GM23338 (cell line): ENCODE results near the gene CNST. TPM values are rescaled to one million over a fixed set of nuclear protein-coding genes. Genes with fewer than 3 reads are reported as not detected.

Source experiments
- ATAC-seq: fragments of 200-7000 bp; cut with Tn5 transposase; 3 replicates; pipeline ENCODE4 v1.9.1; 2020
- DNase-seq: peaks from one replicate; pipeline ENCODE4 v3.0.0-alpha.2; 2015; ENCODE audit warnings: low spot score
- H2AFZ ChIP-seq: fragments of 200-600 bp; sonication (generic); 2 replicates; pipeline ENCODE4 v1.8.0; 2016; ENCODE audit warnings: antibody characterized with exemption, mild to moderate bottlenecking, moderate library complexity
- H3F3A ChIP-seq: fragments of 200-600 bp; sonication (generic); replicated peaks from 2 replicates; pipeline ENCODE4 v1.8.0; 2017; ENCODE audit warnings: antibody characterized with exemption, mixed run types, low read depth
- H3K27ac ChIP-seq: fragments of 200-600 bp; sonication (generic); 2 replicates; pipeline ENCODE4 v1.6.1; 2016; ENCODE audit warnings: low read depth
- H3K27me3 ChIP-seq: fragments of 200-600 bp; sonication (generic); 2 replicates; pipeline ENCODE4 v1.8.0; 2016; ENCODE audit warnings: mild to moderate bottlenecking, mixed run types, moderate library complexity; ENCODE audit not compliant: insufficient read depth
- H3K36me3 ChIP-seq: fragments of 200-600 bp; sonication (generic); 2 replicates; pipeline ENCODE4 v1.8.0; 2016; ENCODE audit warnings: mild to moderate bottlenecking; ENCODE audit not compliant: insufficient read depth
- H3K4me1 ChIP-seq: fragments of 200-600 bp; sonication (generic); 2 replicates; pipeline ENCODE4 v1.8.0; 2016; ENCODE audit warnings: mild to moderate bottlenecking, moderate library complexity; ENCODE audit not compliant: insufficient read depth
- H3K4me2 ChIP-seq: fragments of 200-600 bp; sonication (generic); 2 replicates; pipeline ENCODE4 v1.7.1; 2017; ENCODE audit warnings: mixed run types
- H3K4me3 ChIP-seq: fragments of 200-600 bp; sonication (generic); 2 replicates; pipeline ENCODE4 v1.6.1; 2016; ENCODE audit warnings: mixed run types
- H3K79me2 ChIP-seq: fragments of 200-600 bp; sonication (generic); replicated peaks from 2 replicates; pipeline ENCODE4 v1.8.0; 2017; ENCODE audit warnings: mild to moderate bottlenecking; ENCODE audit not compliant: insufficient read depth
- H3K9me2 ChIP-seq: fragments of 200-600 bp; sonication (generic); 2 replicates; pipeline ENCODE4 v1.8.0; 2017; ENCODE audit not compliant: insufficient read depth
- H4K20me1 ChIP-seq: fragments of 200-600 bp; sonication (generic); replicated peaks from 2 replicates; pipeline ENCODE4 v1.8.0; 2017; ENCODE audit warnings: mild to moderate bottlenecking; ENCODE audit not compliant: insufficient read depth
- H3K27ac Mint-ChIP-seq: 2 replicates; pipeline ENCODE4 v1.8.0; 2020; ENCODE audit warnings: inconsistent platforms, mild to moderate bottlenecking, moderate library complexity, mixed read lengths
- H3K27me3 Mint-ChIP-seq: 3 replicates; pipeline ENCODE4 v1.8.0; 2022; ENCODE audit warnings: low read depth, mild to moderate bottlenecking, moderate library complexity, mixed read lengths, inconsistent platforms; ENCODE audit not compliant: insufficient read depth, poor library complexity
- H3K36me3 Mint-ChIP-seq: 3 replicates; pipeline ENCODE4 v1.8.0; 2021; ENCODE audit warnings: low read depth, mild to moderate bottlenecking, inconsistent platforms, moderate library complexity, mixed read lengths
- H3K4me1 Mint-ChIP-seq: 3 replicates; pipeline ENCODE4 v1.8.0; 2020; ENCODE audit warnings: mild to moderate bottlenecking, inconsistent platforms, mixed read lengths
- H3K4me3 Mint-ChIP-seq: 3 replicates; pipeline ENCODE4 v1.8.0; 2021; ENCODE audit warnings: moderate library complexity, mild to moderate bottlenecking, inconsistent platforms, mixed read lengths
- H3K9me3 Mint-ChIP-seq: 3 replicates; pipeline ENCODE4 v1.8.0; 2020; ENCODE audit warnings: moderate library complexity, mild to moderate bottlenecking, inconsistent platforms, mixed read lengths
- CREB1 ChIP-seq: fragments of 250-450 bp; sonication (Bioruptor Pico); IDR thresholded peaks from 2 replicates; pipeline ENCODE4 v1.5.0; 2020; ENCODE audit warnings: low read depth, mild to moderate bottlenecking, moderate library complexity
- EZH2 ChIP-seq: fragments of 200-600 bp; sonication (generic); IDR thresholded peaks from one replicate; pipeline ENCODE4 v1.8.0; 2017; ENCODE audit warnings: antibody characterized with exemption, mild to moderate bottlenecking, low read depth; ENCODE audit not compliant: unreplicated experiment
- EZH2phosphoT487 ChIP-seq: fragments of 200-600 bp; sonication (generic); IDR thresholded peaks from one replicate; pipeline ENCODE4 v1.8.1; 2018; ENCODE audit warnings: antibody characterized with exemption; ENCODE audit not compliant: unreplicated experiment
- JUNB ChIP-seq: IDR thresholded peaks from one replicate; pipeline ENCODE4 v1.6.1; 2016; ENCODE audit warnings: antibody characterized with exemption; ENCODE audit not compliant: unreplicated experiment
- NANOG ChIP-seq: IDR thresholded peaks from 2 replicates; pipeline ENCODE4 v1.6.1; 2016; ENCODE audit warnings: antibody characterized with exemption, borderline replicate concordance
- POLR2AphosphoS5 ChIP-seq: IDR thresholded peaks from 2 replicates; pipeline ENCODE4 v1.6.1; 2016; ENCODE audit warnings: antibody characterized with exemption, low read depth
- STAT1 ChIP-seq: IDR thresholded peaks from one replicate; pipeline ENCODE4 v1.6.1; 2016; ENCODE audit warnings: antibody characterized with exemption; ENCODE audit not compliant: unreplicated experiment
- ZNF114 ChIP-seq: fragments of 250-450 bp; sonication (Bioruptor Pico); IDR thresholded peaks from 2 replicates; pipeline ENCODE4 v1.5.0; 2020; ENCODE audit warnings: mild to moderate bottlenecking, moderate library complexity
- ZNF331 ChIP-seq: fragments of 250-450 bp; sonication (Bioruptor Pico); IDR thresholded peaks from 2 replicates; pipeline ENCODE4 v1.5.0; 2020; ENCODE audit warnings: low read depth, mild to moderate bottlenecking, moderate library complexity
- polyA plus RNA-seq: library from polyadenylated mRNA; unstranded; fragments of >200 nt; fragmentation: Nextera tagmentation; extraction: Ambion mirVana; gene quantifications from 2 replicates; pipeline ENCODE4 v1.2.1, GENCODE V29; 2016
- total RNA-seq: library from RNA; depleted of rRNA; stranded (reverse); fragments of >200 nt; shearing (Covaris generic); gene quantifications from 2 replicates; pipeline ENCODE4 v1.2.3, GENCODE V29; 2014
- TF ChIP-seq, protein P1 (sequence below), 2 experiments: fragments of 200-600 bp in 1 of 2; sonication (generic) in 1 of 2; conservative IDR thresholded peaks; 2 replicates each; pipeline versions ENCODE4 v1.5.1 to v1.6.1; 2016 to 2017; ENCODE audit warnings: antibody characterized with exemption in 2 of 2, low read depth in 2 of 2, mild to moderate bottlenecking in 2 of 2, moderate library complexity in 1 of 2
- TF ChIP-seq, protein P2 (sequence below): IDR thresholded peaks from one replicate; pipeline ENCODE4 v1.6.1; 2018; ENCODE audit warnings: antibody characterized with exemption; ENCODE audit not compliant: unreplicated experiment
- TF ChIP-seq, protein P3 (sequence below): IDR thresholded peaks from 2 replicates; pipeline ENCODE4 v1.6.1; 2016; ENCODE audit warnings: antibody characterized with exemption

CNST gene
- total and polyA plus RNA-seq, 2 experiments from 2014 or later = 8.1 to 17.6 TPM

DNA sequence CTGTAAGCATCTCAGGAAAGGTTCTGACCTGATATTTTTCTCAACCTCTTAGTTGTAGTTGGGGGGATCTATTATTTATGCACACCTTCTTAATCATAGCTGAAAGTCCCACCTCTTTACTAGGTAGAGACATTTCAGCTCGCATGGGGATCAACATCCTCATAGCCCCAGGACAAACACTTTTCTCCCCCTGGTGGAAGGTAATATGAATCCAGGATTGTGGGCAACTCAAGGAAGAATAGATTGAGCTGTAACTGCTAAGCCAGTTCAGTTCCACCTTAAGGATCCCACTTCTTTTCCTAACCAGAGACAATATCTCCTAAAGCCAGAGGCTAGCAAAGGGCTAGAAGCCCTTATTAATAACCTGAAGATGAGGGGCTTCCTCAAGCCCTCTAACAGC, 33.7 kb upstream of the CNST start:
- Mint-ChIP-seq H3K36me3 (peaks cover 11% of the 10 kb centered on the region; the same call in 2 of the 3 replicates), H3K9me3 (peaks cover 42% of the 10 kb centered on the region), H3K4me1 (no peaks in the 10 kb centered on the region), H3K4me3 (no peak overlapping the region), H3K27ac (no peak overlapping the region), H3K27me3 (no peaks in the 10 kb centered on the region)
- Histone ChIP-seq H3K9me2 (no peaks in the 10 kb centered on the region), H4K20me1 (no peaks in the 10 kb centered on the region), H3K27ac (no peak overlapping the region), H2AFZ (no peak overlapping the region), H3K79me2 (no peaks in the 10 kb centered on the region), H3K4me1 (0 out of 2 replicates have a peak, but pooled peaks cover under 1% of the 10 kb centered on the region), H3K4me2 (no peak overlapping the region), H3K36me3 (no peaks in the 10 kb centered on the region), H3F3A (no peaks in the 10 kb centered on the region), H3K27me3 (no peaks in the 10 kb centered on the region), H3K4me3 (no peak overlapping the region)
- TF ChIP-seq, protein P1, sequence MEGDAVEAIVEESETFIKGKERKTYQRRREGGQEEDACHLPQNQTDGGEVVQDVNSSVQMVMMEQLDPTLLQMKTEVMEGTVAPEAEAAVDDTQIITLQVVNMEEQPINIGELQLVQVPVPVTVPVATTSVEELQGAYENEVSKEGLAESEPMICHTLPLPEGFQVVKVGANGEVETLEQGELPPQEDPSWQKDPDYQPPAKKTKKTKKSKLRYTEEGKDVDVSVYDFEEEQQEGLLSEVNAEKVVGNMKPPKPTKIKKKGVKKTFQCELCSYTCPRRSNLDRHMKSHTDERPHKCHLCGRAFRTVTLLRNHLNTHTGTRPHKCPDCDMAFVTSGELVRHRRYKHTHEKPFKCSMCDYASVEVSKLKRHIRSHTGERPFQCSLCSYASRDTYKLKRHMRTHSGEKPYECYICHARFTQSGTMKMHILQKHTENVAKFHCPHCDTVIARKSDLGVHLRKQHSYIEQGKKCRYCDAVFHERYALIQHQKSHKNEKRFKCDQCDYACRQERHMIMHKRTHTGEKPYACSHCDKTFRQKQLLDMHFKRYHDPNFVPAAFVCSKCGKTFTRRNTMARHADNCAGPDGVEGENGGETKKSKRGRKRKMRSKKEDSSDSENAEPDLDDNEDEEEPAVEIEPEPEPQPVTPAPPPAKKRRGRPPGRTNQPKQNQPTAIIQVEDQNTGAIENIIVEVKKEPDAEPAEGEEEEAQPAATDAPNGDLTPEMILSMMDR (conservative IDR thresholded peaks at IDR 0.05; ENCODE audit: low read depth in 2 of 2) = 0 out of 4 replicates have a peak, but pooled peaks of 1 of the 2 experiments have one; percentile 1
- no peak for TF ChIP-seq STAT1
- DNase-seq (no peak), ATAC-seq (no peak)

DNA sequence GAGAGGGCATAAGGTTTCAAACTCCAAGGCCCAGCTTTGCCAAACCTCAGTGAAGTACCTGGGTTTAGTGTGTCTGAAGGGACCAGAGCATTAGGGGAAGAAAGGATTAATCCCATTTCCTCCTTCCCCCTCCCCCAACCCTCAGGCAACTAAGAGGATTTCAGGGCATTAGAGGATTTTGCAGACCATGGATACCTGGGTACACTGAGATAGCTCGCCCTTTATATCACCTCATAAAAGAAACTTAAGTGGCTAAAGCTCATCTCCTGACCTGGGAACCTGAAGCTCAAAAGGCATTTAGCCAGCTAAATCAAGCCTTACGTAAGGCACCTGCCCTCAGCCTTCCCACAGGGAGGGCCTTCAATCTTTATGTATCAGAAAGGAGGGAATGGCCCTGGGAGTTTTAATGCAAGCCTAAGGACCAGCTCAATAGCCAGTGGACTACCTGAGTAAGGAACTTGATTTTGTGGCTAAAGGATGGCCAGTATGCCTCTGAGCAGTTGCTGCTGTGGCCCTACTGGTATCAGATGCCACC, 32.8 kb upstream of the CNST start:
- H3K4me1 ChIP-seq = 0 out of 2 replicates have a peak, but pooled peaks cover 7% of the 10 kb centered on the region
- no peak overlapping the region for H3K4me2 ChIP-seq
- Mint-ChIP-seq H3K27ac (no peak overlapping the region), H3K4me1 (peaks cover 3% of the 10 kb centered on the region; the same call in 2 of the 3 replicates), H3K36me3 (peaks cover 11% of the 10 kb centered on the region; the same call in 2 of the 3 replicates), H3K4me3 (no peak overlapping the region), H3K9me3 (peaks cover 37% of the 10 kb centered on the region), H3K27me3 (no peaks in the 10 kb centered on the region)
- DNase-seq (no peak), ATAC-seq (no peak)
- no peaks in the 10 kb centered on the region for H3K79me2 ChIP-seq
- no peaks in the 10 kb centered on the region for H3K9me2 ChIP-seq
- no peak overlapping the region for H3K27ac ChIP-seq
- H3K27me3 ChIP-seq = no peaks in the 10 kb centered on the region
- no peaks in the 10 kb centered on the region for H3K36me3 ChIP-seq
- no peak overlapping the region for H2AFZ ChIP-seq
- H4K20me1 ChIP-seq = no peaks in the 10 kb centered on the region
- H3K4me3 ChIP-seq = no peak overlapping the region
- H3F3A ChIP-seq = no peaks in the 10 kb centered on the region
- TF ChIP-seq, protein P1 (conservative IDR thresholded peaks at IDR 0.05; ENCODE audit: low read depth in 2 of 2) = no peak
- TF ChIP-seq EZH2phosphoT487 = no peak
- TF ChIP-seq, protein P2, sequence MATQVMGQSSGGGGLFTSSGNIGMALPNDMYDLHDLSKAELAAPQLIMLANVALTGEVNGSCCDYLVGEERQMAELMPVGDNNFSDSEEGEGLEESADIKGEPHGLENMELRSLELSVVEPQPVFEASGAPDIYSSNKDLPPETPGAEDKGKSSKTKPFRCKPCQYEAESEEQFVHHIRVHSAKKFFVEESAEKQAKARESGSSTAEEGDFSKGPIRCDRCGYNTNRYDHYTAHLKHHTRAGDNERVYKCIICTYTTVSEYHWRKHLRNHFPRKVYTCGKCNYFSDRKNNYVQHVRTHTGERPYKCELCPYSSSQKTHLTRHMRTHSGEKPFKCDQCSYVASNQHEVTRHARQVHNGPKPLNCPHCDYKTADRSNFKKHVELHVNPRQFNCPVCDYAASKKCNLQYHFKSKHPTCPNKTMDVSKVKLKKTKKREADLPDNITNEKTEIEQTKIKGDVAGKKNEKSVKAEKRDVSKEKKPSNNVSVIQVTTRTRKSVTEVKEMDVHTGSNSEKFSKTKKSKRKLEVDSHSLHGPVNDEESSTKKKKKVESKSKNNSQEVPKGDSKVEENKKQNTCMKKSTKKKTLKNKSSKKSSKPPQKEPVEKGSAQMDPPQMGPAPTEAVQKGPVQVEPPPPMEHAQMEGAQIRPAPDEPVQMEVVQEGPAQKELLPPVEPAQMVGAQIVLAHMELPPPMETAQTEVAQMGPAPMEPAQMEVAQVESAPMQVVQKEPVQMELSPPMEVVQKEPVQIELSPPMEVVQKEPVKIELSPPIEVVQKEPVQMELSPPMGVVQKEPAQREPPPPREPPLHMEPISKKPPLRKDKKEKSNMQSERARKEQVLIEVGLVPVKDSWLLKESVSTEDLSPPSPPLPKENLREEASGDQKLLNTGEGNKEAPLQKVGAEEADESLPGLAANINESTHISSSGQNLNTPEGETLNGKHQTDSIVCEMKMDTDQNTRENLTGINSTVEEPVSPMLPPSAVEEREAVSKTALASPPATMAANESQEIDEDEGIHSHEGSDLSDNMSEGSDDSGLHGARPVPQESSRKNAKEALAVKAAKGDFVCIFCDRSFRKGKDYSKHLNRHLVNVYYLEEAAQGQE = no peak
- TF ChIP-seq ZNF331 (CRISPR knock-in tag) = no peak
- no peak for TF ChIP-seq JUNB
- TF ChIP-seq POLR2AphosphoS5 = no peak
- TF ChIP-seq NANOG = no peak
- TF ChIP-seq EZH2 = no peak
- TF ChIP-seq, protein P3, sequence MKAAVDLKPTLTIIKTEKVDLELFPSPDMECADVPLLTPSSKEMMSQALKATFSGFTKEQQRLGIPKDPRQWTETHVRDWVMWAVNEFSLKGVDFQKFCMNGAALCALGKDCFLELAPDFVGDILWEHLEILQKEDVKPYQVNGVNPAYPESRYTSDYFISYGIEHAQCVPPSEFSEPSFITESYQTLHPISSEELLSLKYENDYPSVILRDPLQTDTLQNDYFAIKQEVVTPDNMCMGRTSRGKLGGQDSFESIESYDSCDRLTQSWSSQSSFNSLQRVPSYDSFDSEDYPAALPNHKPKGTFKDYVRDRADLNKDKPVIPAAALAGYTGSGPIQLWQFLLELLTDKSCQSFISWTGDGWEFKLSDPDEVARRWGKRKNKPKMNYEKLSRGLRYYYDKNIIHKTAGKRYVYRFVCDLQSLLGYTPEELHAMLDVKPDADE = no peak
- no peak for TF ChIP-seq ZNF114 (CRISPR knock-in tag)
- TF ChIP-seq STAT1 = no peak
- TF ChIP-seq CREB1 (CRISPR knock-in tag) = no peak
